Pancreas (tissue), 10 donors: ENCODE results near the gene ESRRA. TPM values are rescaled to one million over a fixed set of nuclear protein-coding genes. Genes with fewer than 3 reads are reported as not detected.

Experiments
- ATAC-seq, 4 donors: fragments of 200-7000 bp; cut with Tn5 transposase; one replicate each; pipeline versions ENCODE4 v1.8.0 to v1.9.1; 2020; ENCODE audit warnings: mild to moderate bottlenecking in 4 of 4, moderate library complexity in 4 of 4
- DNase-seq, 6 donors: peaks; one replicate each; pipeline ENCODE4 v3.0.0-alpha.2; 2020
- FAIRE-seq: peaks from 2 replicates; lab custom pipeline; 2012; peaks lifted over from hg19 to GRCh38; lab: Jason Lieb, UNC
- H3K27ac ChIP-seq, 4 donors: fragments of 200-600 bp; sonication (generic); 1 replicate in 3 of 4; 2 replicates in 1 of 4; pipeline versions ENCODE4 v1.5.0 to v1.8.0; 2020
- H3K27me3 ChIP-seq, 4 donors: fragments of 200-600 bp; one replicate each; pipeline ENCODE4 v1.8.0; 2021
- H3K36me3 ChIP-seq, 3 donors: fragments of 200-600 bp; sonication (generic) in 1 of 3; one replicate each; pipeline versions ENCODE4 v1.5.0 to v1.8.0; 2020 to 2021
- H3K4me1 ChIP-seq, 3 donors: fragments of 200-600 bp; one replicate each; pipeline ENCODE4 v1.8.0; 2021
- H3K4me3 ChIP-seq, 4 donors: fragments of 200-600 bp; sonication (generic) in 2 of 4; one replicate each; pipeline versions ENCODE4 v1.5.0 to v1.8.0; 2020 to 2021
- H3K9me3 ChIP-seq, 4 donors: fragments of 200-600 bp; one replicate each; pipeline ENCODE4 v1.8.0; 2021
- CTCF ChIP-seq, 4 donors: fragments of 200-600 bp; sonication (generic) in 3 of 4; IDR thresholded peaks; one replicate each; pipeline versions ENCODE4 v1.5.0 to v1.8.0; 2021; ENCODE audit warnings: antibody characterized with exemption in 4 of 4
- WGBS, 2 donors: extraction: QIAGEN DNeasy Blood & Tissue Kit; methylation state at CpG; one replicate each; pipeline ENCODE4 v1.1.7; 2013; 5-methylcytosine and 5-hydroxymethylcytosine counted together
- intact Hi-C, 3 donors: fragments of 100-400 bp; cut with DNase I; formaldehyde crosslinking; loops; one replicate each; pipeline versions ENCODE4 v1.11.1 to v1.14.2; 2022
- polyA plus RNA-seq, 2 donors: library from polyadenylated mRNA; stranded (reverse); fragments of 200-250 nt; gene quantifications; one replicate each; pipeline ENCODE4 v1.2.3, GENCODE V29; 2013
- total RNA-seq, 6 donors: library from RNA; stranded (reverse); fragmentation: NEBNext Ultra II Directional in 4 of 6; extraction: Animal tissue kit (Norgen Biotek cat#: 25700) in 4 of 6; gene quantifications; one replicate each; pipeline versions ENCODE4 v1.2.1 to v1.2.4, GENCODE V29; 2021 to 2023
- donor health status: healthy with polysubstance abuse.
- donor health status: DM: no; HTN: no; CAD: no; lungs with moderate emphysema.
- donor health status: DM: no; HTN: no; CAD: no.
- donor health status: control.
- donor health status: control.
- donor health status: Bipolar disorder and iron deficiency.
- donor health status: DM: yes; HTN: yes; CAD: no.
- donor health status: DM: no; HTN: no; CAD: no.
- donor health status: DM: no; HTN: no; CAD: no.
- donor health status: DM: yes; HTN: yes; CAD: no.

The ESRRA gene
- total and polyA plus RNA-seq, 8 donors, result 28.0 to 62.3 (median 42.2) TPM

- Histone ChIP-seq H3K36me3 (peaks cover 0 to 19% (median 0%) of the 10 kb centered on the region in 3 donors), H3K27ac (no peak overlapping the region), H3K4me3 (no peak overlapping the region), H3K9me3 (no peaks in the 10 kb centered on the region), H3K4me1 (no peaks in the 10 kb centered on the region), H3K27me3 (no peaks in the 10 kb centered on the region)
- no peak for TF ChIP-seq CTCF (IDR thresholded peaks at IDR 0.05)
- ATAC-seq (no peak), DNase-seq (no peak), FAIRE-seq (no peak)
- intact Hi-C loops, result loop anchor here in 1 of 3 donors (5.0 kb wide), 1 partner anchor 52 kb away; the partner anchor contains the start of gene FERMT3
- 79 to 86% methylated on average over 4 of the region's 4 CpGs for WGBS, 2 donors
Measured at GRCh38 chr11:64259533-64260067, 45.7 kb upstream of the ESRRA start.

GRCh38 chr11:64260147-64260708 lies 45.1 kb upstream of the ESRRA start:
- no peak for TF ChIP-seq CTCF (IDR thresholded peaks at IDR 0.05)
- no peak overlapping the region for H3K27ac ChIP-seq
- FAIRE-seq, result no peak
- 93 to 95% methylated on average over 6 of the region's 6 CpGs for WGBS, 2 donors
- no peaks in the 10 kb centered on the region for H3K4me1 ChIP-seq
- DNase-seq, result peak in 1 of 6 donors; percentile 12
- H3K27me3 ChIP-seq, result no peaks in the 10 kb centered on the region
- H3K36me3 ChIP-seq, result peaks cover 0 to 19% (median 0%) of the 10 kb centered on the region in 3 donors
- no peak for ATAC-seq
- H3K9me3 ChIP-seq, result no peaks in the 10 kb centered on the region
- H3K4me3 ChIP-seq, result no peak overlapping the region
- intact Hi-C loops, result loop anchor here in 1 of 3 donors (5.0 kb wide), 1 partner anchor 53 kb away; the partner anchor contains the start of gene FERMT3

GRCh38 chr11:64261556-64262080 lies 43.7 kb upstream of the ESRRA start:
- H3K4me1 ChIP-seq, result no peaks in the 10 kb centered on the region
- TF ChIP-seq CTCF (IDR thresholded peaks at IDR 0.05), result no peak
- WGBS, 2 donors, result 90 to 92% methylated on average over 17 to 18 of the region's 18 CpGs
- H3K9me3 ChIP-seq, result no peaks in the 10 kb centered on the region
- intact Hi-C loops, result loop anchor here in 1 of 3 donors (5.0 kb wide), 1 partner anchor 54 kb away; the partner anchor contains the start of gene FERMT3
- no peaks in the 10 kb centered on the region for H3K27me3 ChIP-seq
- H3K27ac ChIP-seq, result no peak overlapping the region
- H3K4me3 ChIP-seq, result no peak overlapping the region
- DNase-seq (peak in 2 of 6 donors; percentile 33 to 48), FAIRE-seq (no peak), ATAC-seq (no peak)
- H3K36me3 ChIP-seq, result peaks cover 0 to 12% (median 0%) of the 10 kb centered on the region in 3 donors

- ATAC-seq, result no peak
- H3K4me3 ChIP-seq, result no peak overlapping the region
- intact Hi-C loops, result loop anchor here in 1 of 3 donors (5.0 kb wide), 1 partner anchor 55 kb away; the partner anchor contains the start of gene FERMT3
- no peak overlapping the region for H3K27ac ChIP-seq
- TF ChIP-seq CTCF (IDR thresholded peaks at IDR 0.05), result no peak
- WGBS, 2 donors, result 94% methylated on average over 42 of the region's 42 CpGs
- peak in 3 of 6 donors; percentile 37 to 76 (median 57) for DNase-seq
- no peaks in the 10 kb centered on the region for H3K27me3 ChIP-seq
- no peak for FAIRE-seq
- peaks cover 0 to 10% (median 0%) of the 10 kb centered on the region in 3 donors for H3K36me3 ChIP-seq
- no peaks in the 10 kb centered on the region for H3K9me3 ChIP-seq
- H3K4me1 ChIP-seq, result no peaks in the 10 kb centered on the region
Measured at GRCh38 chr11:64262271-64263002, 42.9 kb upstream of the ESRRA start.
